ENCODE measurements around the gene SHOX. TPM values are rescaled to one million over a fixed set of nuclear protein-coding genes. Genes with fewer than 3 reads are reported as not detected.
"Not testable (repeated sequence)": the region's sequence is repeated elsewhere in the genome, so short reads cannot be mapped to it uniquely, and the experiment has no call there.

The SHOX gene
- polyA plus RNA-seq, 1 of the 3 experiments (the other 2 are of a cell fraction), result not detected

DNA sequence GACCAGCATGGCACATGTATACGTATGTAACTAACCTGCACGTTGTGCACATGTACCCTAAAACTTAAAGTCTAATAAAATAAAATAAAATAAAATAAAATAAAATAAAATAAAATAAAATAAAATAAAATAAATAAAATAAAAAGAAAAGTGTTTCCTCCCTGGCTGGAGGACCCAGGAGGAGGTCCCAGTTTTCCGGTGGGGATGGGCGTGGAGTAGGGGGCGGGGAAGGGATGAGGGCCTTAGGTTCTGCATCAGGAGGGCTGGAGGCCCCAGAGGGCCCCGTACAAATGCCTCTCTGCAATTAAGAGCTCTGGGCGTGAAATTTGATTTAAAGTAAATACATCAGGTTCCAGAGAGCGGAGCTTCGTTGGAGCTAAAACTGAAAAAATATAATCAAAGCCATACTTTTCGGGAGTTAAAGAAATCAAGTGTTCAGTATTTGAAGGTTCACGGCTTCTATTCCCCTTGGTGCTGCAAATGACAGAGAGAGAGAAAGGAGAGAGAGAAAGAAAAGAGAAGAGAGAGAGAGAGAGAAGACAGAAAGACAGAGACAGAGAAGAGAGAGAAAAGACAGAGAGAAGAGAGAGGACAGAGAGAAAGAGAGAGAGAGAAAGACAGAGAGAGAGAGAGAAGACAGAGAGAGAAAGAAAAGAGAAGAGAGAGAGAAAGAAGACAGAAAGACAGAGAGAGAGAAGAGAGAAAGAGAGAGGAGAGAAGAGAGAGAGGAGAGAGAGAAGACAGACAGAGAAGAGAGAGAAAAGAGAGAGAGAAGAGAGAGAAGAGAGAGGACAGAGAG, 8.7 kb upstream of the SHOX start:
- no peak for DNase-seq
- H3F3A ChIP-seq (replicated peaks; ENCODE audit: insufficient read depth), result no peaks in the 10 kb centered on the region
- CTCF ChIA-PET, result no interaction called here

DNA sequence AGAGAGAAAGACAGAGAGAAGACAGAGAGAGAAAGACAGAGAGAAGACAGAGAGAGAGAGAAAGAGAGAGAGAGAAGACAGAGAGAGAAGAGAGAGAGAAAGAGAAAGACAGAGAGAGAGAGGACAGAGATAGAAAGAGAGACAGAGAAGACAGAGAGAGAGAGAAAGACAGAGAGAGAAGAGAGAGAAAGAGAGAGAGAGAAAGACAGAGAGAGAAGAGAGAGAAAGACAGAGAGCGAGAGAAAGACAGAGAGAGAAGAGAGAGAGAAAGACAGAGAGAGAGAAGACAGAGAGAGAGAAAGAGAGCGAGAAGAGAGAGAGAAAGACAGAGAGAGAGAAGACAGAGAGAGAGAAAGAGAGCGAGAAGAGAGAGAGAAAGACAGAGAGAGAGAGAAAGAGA, 7.8 kb upstream of the SHOX start:
- DNase-seq; H3K27me3 ChIP-seq (ENCODE audit: insufficient read depth); H3K4me3 ChIP-seq (ENCODE audit: low read depth in 2 of 2, low read length in 1 of 2); H3K9me3 ChIP-seq; H3K27ac ChIP-seq (ENCODE audit: low read depth in 2 of 2, low read length in 1 of 2); H3K9ac ChIP-seq; CTCF ChIA-PET; H3F3A ChIP-seq (replicated peaks; ENCODE audit: insufficient read depth); H3K79me2 ChIP-seq (ENCODE audit: insufficient read depth); H2AFZ ChIP-seq (ENCODE audit: low read depth); H3K9me2 ChIP-seq; POLR2A ChIA-PET; H3K4me1 ChIP-seq (ENCODE audit: control insufficient read depth in 1 of 2, insufficient read depth in 2 of 2, low read depth in 1 of 2, low read length in 1 of 2); H3K4me2 ChIP-seq; H4K20me1 ChIP-seq (ENCODE audit: insufficient read depth); H3K36me3 ChIP-seq (replicated peaks in 1 of 2; ENCODE audit: control insufficient read depth in 1 of 2, insufficient read depth in 2 of 2, low read length in 1 of 2): not testable (repeated sequence)
- 0% methylated on average over 3 of the region's 3 CpGs for WGBS (ENCODE audit: low lambda C conversion rate)

More for the DNA sequence above, 8.7 kb upstream of the SHOX start:
- Histone ChIP-seq H3K4me3 (ENCODE audit: low read depth in 2 of 2, low read length in 1 of 2) (no peak overlapping the region), H4K20me1 (ENCODE audit: insufficient read depth) (no peaks in the 10 kb centered on the region), H3K4me2 (no peak overlapping the region), H3K4me1 (ENCODE audit: control insufficient read depth in 1 of 2, insufficient read depth in 2 of 2, low read depth in 1 of 2, low read length in 1 of 2) (no peaks in the 10 kb centered on the region), H3K36me3 (replicated peaks in 1 of 2; ENCODE audit: control insufficient read depth in 1 of 2, insufficient read depth in 2 of 2, low read length in 1 of 2) (no peaks in the 10 kb centered on the region), H3K9me2 (no peaks in the 10 kb centered on the region), H3K9me3 (no peaks in the 10 kb centered on the region), H3K9ac (no peak overlapping the region), H3K27ac (ENCODE audit: low read depth in 2 of 2, low read length in 1 of 2) (no peak overlapping the region), H2AFZ (ENCODE audit: low read depth) (no peak overlapping the region), H3K27me3 (ENCODE audit: insufficient read depth) (no peaks in the 10 kb centered on the region; the same call in 1 of the 2 replicates), H3K79me2 (ENCODE audit: insufficient read depth) (no peaks in the 10 kb centered on the region)
- 6% methylated on average over 11 of the region's 11 CpGs for WGBS (ENCODE audit: low lambda C conversion rate)
- POLR2A ChIA-PET, result no interaction called here
- TF ChIP-seq, protein P1, sequence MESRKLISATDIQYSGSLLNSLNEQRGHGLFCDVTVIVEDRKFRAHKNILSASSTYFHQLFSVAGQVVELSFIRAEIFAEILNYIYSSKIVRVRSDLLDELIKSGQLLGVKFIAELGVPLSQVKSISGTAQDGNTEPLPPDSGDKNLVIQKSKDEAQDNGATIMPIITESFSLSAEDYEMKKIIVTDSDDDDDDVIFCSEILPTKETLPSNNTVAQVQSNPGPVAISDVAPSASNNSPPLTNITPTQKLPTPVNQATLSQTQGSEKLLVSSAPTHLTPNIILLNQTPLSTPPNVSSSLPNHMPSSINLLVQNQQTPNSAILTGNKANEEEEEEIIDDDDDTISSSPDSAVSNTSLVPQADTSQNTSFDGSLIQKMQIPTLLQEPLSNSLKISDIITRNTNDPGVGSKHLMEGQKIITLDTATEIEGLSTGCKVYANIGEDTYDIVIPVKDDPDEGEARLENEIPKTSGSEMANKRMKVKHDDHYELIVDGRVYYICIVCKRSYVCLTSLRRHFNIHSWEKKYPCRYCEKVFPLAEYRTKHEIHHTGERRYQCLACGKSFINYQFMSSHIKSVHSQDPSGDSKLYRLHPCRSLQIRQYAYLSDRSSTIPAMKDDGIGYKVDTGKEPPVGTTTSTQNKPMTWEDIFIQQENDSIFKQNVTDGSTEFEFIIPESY (IDR thresholded peaks at IDR 0.05; ENCODE audit: borderline replicate concordance, low read depth), result no peak

DNA sequence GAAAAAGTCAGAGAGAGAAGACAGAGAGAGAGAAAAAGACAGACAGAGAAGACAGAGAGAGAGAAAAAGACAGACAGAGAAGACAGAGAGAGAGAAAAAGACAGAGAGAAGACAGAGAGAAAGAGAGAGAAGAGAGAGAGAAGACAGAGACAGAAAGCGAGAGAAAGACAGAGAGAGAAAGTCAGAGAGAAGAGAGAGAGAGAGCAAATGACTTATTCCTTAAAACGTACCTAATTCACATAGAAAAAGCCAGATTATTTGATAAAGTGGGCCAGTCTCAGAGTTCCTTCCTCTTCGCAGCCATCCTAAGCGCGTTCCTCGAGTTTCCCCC, 7.4 kb upstream of the SHOX start:
- Histone ChIP-seq H4K20me1 (ENCODE audit: insufficient read depth) (no peaks in the 10 kb centered on the region), H3K27ac (ENCODE audit: low read depth in 2 of 2, low read length in 1 of 2) (no peak overlapping the region), H3K4me3 (ENCODE audit: low read depth in 2 of 2, low read length in 1 of 2) (no peak overlapping the region), H3K9me3 (no peaks in the 10 kb centered on the region), H3K4me2 (no peak overlapping the region), H3K9me2 (no peaks in the 10 kb centered on the region), H2AFZ (ENCODE audit: low read depth) (no peak overlapping the region), H3F3A (replicated peaks; ENCODE audit: insufficient read depth) (no peaks in the 10 kb centered on the region), H3K9ac (no peak overlapping the region), H3K27me3 (ENCODE audit: insufficient read depth) (no peaks in the 10 kb centered on the region; the same call in 1 of the 2 replicates), H3K79me2 (ENCODE audit: insufficient read depth) (no peaks in the 10 kb centered on the region), H3K4me1 (ENCODE audit: control insufficient read depth in 1 of 2, insufficient read depth in 2 of 2, low read depth in 1 of 2, low read length in 1 of 2) (no peaks in the 10 kb centered on the region), H3K36me3 (replicated peaks in 1 of 2; ENCODE audit: control insufficient read depth in 1 of 2, insufficient read depth in 2 of 2, low read length in 1 of 2) (no peaks in the 10 kb centered on the region)
- no peak for DNase-seq
- WGBS (ENCODE audit: low lambda C conversion rate), result 6% methylated on average over 6 of the region's 6 CpGs
- CTCF ChIA-PET, result no interaction called here
- POLR2A ChIA-PET, result no interaction called here
- TF ChIP-seq SIN3A (IDR thresholded peaks at IDR 0.05; ENCODE audit: borderline replicate concordance, low read depth, low read length), result no peak
- TF ChIP-seq RAD21 (IDR thresholded peaks at IDR 0.05; ENCODE audit: low read length), result no peak
- TF ChIP-seq, protein P2, sequence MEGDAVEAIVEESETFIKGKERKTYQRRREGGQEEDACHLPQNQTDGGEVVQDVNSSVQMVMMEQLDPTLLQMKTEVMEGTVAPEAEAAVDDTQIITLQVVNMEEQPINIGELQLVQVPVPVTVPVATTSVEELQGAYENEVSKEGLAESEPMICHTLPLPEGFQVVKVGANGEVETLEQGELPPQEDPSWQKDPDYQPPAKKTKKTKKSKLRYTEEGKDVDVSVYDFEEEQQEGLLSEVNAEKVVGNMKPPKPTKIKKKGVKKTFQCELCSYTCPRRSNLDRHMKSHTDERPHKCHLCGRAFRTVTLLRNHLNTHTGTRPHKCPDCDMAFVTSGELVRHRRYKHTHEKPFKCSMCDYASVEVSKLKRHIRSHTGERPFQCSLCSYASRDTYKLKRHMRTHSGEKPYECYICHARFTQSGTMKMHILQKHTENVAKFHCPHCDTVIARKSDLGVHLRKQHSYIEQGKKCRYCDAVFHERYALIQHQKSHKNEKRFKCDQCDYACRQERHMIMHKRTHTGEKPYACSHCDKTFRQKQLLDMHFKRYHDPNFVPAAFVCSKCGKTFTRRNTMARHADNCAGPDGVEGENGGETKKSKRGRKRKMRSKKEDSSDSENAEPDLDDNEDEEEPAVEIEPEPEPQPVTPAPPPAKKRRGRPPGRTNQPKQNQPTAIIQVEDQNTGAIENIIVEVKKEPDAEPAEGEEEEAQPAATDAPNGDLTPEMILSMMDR (IDR thresholded peaks at IDR 0.05), result no peak
- TF ChIP-seq TEAD4 (IDR thresholded peaks at IDR 0.05; ENCODE audit: borderline replicate concordance, insufficient read depth), result no peak
- TF ChIP-seq RCOR1 (IDR thresholded peaks at IDR 0.05; ENCODE audit: low read length), result no peak
- no peak for TF ChIP-seq EZH2phosphoT487 (IDR thresholded peaks at IDR 0.05; ENCODE audit: borderline replicate concordance, low read depth)
- TF ChIP-seq, protein P3, sequence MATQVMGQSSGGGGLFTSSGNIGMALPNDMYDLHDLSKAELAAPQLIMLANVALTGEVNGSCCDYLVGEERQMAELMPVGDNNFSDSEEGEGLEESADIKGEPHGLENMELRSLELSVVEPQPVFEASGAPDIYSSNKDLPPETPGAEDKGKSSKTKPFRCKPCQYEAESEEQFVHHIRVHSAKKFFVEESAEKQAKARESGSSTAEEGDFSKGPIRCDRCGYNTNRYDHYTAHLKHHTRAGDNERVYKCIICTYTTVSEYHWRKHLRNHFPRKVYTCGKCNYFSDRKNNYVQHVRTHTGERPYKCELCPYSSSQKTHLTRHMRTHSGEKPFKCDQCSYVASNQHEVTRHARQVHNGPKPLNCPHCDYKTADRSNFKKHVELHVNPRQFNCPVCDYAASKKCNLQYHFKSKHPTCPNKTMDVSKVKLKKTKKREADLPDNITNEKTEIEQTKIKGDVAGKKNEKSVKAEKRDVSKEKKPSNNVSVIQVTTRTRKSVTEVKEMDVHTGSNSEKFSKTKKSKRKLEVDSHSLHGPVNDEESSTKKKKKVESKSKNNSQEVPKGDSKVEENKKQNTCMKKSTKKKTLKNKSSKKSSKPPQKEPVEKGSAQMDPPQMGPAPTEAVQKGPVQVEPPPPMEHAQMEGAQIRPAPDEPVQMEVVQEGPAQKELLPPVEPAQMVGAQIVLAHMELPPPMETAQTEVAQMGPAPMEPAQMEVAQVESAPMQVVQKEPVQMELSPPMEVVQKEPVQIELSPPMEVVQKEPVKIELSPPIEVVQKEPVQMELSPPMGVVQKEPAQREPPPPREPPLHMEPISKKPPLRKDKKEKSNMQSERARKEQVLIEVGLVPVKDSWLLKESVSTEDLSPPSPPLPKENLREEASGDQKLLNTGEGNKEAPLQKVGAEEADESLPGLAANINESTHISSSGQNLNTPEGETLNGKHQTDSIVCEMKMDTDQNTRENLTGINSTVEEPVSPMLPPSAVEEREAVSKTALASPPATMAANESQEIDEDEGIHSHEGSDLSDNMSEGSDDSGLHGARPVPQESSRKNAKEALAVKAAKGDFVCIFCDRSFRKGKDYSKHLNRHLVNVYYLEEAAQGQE (IDR thresholded peaks at IDR 0.05; ENCODE audit: low read depth, low read length), result no peak

Measured in SK-N-SH (cell line).